Astrocyte of the spinal cord (primary cell): ENCODE measurements around the gene LENG9.
"Not testable (repeated sequence)": the region's sequence is repeated elsewhere in the genome, so short reads cannot be mapped to it uniquely, and the experiment has no call there.

ENCODE experiments used
- DNase-seq: peaks from one replicate; pipeline ENCODE4 v3.0.0; 2011; ENCODE audit warnings: low read depth, low spot score
- H3K4me3 ChIP-seq: 2 replicates; pipeline ENCODE4 v1.5.1; 2011; ENCODE audit warnings: low read depth, mild to moderate bottlenecking, low read length, moderate library complexity
- in situ Hi-C: cut with HindIII; loops from 2 replicates; pipeline ENCODE4 v1.10.0; 2017; ENCODE audit warnings: low sequenced_read_pairs
- TF ChIP-seq, protein P1 (sequence below): IDR thresholded peaks from 2 replicates; pipeline ENCODE4 v1.5.1; 2012; ENCODE audit warnings: low read depth, mild to moderate bottlenecking, low read length, inconsistent platforms

LENG9 gene

DNA sequence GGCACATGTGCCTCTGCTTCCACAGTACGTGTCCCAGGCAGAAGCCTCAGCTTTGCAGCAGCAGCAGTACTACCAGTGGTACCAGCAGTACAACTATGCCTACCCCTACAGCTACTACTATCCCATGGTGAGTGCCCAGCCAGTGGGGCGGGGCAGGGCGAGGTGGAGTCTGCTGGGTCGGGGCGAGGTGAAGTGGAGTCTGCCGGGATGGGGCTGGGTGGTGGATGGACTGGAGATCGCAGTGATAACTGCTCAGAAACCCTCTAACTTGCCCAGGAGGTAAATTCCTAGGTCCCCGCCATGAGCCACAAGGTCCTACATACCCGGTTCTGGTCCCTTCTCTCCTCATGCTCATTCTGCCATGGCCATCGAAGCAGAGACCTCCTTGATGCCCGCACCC lies 11.0 kb downstream of the LENG9 start:
- in situ Hi-C loops, result no loop called here
- TF ChIP-seq, protein P1, sequence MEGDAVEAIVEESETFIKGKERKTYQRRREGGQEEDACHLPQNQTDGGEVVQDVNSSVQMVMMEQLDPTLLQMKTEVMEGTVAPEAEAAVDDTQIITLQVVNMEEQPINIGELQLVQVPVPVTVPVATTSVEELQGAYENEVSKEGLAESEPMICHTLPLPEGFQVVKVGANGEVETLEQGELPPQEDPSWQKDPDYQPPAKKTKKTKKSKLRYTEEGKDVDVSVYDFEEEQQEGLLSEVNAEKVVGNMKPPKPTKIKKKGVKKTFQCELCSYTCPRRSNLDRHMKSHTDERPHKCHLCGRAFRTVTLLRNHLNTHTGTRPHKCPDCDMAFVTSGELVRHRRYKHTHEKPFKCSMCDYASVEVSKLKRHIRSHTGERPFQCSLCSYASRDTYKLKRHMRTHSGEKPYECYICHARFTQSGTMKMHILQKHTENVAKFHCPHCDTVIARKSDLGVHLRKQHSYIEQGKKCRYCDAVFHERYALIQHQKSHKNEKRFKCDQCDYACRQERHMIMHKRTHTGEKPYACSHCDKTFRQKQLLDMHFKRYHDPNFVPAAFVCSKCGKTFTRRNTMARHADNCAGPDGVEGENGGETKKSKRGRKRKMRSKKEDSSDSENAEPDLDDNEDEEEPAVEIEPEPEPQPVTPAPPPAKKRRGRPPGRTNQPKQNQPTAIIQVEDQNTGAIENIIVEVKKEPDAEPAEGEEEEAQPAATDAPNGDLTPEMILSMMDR, result no peak
- H3K4me3 ChIP-seq, result no peak overlapping the region
- DNase-seq, result no peak

DNA sequence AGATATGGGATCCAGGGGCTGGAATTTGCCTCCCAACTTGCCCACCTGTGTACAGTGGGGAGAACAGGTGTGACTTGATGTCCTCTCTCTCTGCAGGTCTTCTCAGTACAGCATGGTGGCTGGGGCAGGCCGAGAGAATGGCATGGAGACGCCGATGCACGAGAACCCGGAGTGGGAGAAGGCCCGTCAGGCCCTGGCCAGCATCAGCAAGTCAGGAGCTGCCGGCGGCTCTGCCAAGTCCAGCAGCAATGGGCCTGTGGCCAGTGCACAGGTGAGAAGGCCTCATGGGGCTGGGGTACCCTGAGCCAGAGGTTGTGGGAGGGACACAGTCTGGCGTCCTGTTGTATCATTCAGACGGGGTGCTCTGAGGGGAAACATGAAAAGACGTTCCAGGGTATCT lies 11.6 kb downstream of the LENG9 start:
- TF ChIP-seq, protein P1, result no peak

DNA sequence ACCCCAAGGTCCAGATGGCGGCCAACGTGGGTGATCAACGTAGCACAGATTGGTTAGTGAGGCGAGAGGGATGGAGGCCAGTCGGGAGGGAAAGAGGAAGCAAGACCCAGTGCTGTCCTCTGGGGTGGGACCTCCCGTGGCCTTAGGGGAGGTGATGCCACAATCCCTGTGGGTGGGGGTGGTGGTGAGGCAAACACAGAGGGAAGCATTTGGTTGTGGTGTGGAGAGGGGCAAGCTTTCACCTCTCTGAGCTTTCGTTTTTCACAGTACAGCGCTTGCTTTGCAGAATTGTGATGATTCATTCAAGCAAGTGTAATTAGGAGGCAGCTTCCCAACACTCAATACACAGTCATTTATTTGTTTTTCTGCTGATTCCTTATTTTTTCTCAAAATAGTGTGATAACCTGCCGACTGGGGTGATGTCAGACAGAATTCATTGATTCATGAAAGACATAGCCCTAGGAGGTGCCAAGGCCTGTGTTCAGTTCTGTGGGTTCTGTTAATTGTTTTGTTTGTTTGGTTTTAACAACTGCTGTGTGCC lies 12.2 kb downstream of the LENG9 start:
- in situ Hi-C loops, result no loop called here
- TF ChIP-seq, protein P1, result no peak
- peak; percentile 36 for DNase-seq
- no peak overlapping the region for H3K4me3 ChIP-seq

More for the DNA sequence above, 11.6 kb downstream of the LENG9 start:
- DNase-seq, result no peak
- no peak overlapping the region for H3K4me3 ChIP-seq
- in situ Hi-C loops, result no loop called here

DNA sequence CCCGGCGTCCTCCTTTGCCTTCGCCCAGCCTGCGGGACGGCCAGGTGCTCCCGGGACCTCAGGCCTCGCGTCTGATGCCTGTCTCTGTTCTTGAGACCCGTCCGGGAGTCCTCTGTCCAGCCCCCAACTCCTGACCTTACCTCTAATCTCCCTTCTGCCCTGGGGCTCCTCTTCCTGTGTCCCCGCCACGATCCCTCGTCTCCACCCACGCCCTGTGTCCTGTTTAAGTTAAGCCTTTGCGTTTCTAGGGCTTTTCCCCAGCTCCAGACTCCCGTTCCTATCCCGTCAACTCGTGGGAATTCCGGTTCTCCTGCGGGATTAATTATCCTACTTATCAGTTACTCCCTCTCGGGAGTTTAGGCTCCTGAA lies 13.9 kb downstream of the LENG9 start:
- TF ChIP-seq, protein P1, result no peak
- in situ Hi-C loops, result no loop called here
- peak overlapping the region; percentile 75 for H3K4me3 ChIP-seq
- no peak for DNase-seq

DNA sequence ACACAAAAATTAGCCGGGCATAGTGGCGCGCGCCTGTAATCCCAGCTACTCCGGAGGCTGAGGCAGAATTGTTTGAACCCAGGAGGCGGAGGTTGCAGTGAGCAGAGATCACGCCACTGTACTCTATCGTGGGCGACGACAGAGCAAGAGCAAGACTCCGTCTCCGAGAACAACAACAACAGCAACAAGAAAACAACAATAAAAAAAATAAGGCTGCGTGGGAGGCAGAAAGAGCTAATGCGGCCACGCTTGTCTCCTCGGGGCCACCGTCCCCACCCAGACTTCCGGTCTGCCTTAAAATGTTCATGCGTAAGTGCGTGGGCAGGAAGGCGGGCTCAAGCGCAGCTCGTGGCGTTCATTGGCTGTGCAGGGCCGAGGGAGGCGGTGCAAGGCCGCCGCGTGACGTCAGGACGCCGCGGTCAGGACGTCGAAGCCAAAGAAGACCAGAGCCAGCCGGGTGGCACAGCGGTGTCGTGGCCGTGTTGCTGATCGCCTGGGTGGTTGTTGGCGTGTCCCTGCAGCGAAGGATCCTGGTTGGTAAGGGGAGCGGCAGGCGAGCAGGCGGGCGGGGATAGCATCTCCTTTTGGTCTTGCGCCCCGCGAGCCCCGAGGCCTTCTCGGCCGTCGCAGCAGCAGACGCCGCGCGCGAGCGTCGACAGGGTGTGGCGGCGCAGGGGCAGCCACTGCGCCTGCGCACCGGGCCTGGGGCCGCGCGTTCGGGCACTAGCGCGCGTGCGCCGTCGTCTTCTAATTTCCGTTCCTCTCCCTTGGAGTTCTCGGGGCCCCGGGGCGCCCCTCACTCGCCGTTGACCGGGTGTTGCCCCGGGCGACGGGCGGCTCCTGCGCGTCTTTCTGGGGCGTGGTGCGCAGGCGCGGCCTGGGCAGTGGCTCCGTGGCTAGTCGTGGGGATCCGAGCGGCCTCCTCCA lies 14.5 kb downstream of the LENG9 start, which contains the start of gene LENG8:
Gene LENG8 (plus strand): TSS at position 426 of the 927 bp plus-strand sequence. CDS start 2,146 bp downstream, outside the sequence.
- DNase-seq, result peak; percentile 99
- TF ChIP-seq, protein P1, result no peak
- in situ Hi-C loops, result no loop called here
- H3K4me3 ChIP-seq, result peak within 1 kb of the TSS; percentile 75

DNA sequence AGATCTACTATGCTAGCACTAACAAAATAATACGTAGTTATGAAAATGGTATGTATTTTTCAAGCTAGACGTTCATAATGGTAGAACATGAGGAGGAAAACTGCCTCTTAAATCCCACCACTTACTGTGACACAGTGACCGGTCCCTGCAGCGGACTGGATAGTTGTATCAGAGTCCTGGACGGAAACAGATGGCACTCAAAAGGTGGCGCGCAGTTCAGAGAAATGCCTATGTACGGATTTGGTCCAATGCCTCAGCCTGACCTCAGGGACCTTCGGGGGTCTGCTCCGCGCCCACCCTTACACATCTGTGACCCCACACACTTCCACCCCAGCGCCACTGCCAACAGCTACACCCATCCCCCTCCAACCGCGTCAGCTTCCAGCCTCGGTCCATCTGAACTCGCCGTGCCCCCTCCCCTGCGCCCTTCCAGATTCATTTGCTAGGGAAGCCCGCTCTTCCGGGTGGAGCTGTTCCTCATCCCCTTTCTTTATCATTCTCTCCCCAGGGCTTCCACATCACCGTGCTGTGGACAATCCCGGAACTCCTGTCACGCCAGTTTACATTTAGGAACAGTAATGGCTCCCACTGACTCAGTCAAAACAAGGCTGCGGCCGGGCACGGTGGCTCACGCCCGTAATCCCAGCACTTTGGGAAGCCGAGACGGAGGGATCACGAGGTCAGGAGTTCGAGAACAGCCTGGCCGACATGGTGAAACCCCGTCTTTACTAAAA lies 15.4 kb downstream of the LENG9 start:
- DNase-seq, result peak; percentile 60
- TF ChIP-seq, protein P1, result peak; percentile 3
- peak overlapping the region; percentile 75 for H3K4me3 ChIP-seq
- in situ Hi-C loops, result no loop called here

DNA sequence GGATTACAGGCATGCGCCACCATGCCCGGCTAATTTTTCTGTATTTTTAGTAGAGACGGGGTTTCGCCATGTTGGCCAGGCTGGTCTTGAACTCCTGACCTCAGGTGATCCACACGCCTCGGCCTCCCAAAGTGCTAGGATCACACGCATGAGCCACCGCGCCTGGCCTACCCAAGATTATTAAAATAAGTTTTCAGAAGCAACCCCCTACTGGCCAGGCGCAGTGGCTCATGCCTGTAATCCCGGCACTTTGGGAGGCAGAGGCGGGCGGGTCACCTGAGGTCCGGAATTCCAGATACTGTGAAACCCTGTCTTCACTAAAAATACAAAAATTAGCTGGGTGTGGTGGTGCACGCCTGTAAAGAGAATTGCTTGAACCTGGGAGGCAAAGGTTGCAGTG lies 17.2 kb downstream of the LENG9 start:
- H3K4me3 ChIP-seq, in situ Hi-C loops, DNase-seq: not testable (repeated sequence)
